Activated CD8-positive, alpha-beta T cell treated with anti-CD3 and anti-CD28 coated beads for 36 hours (primary cell): ENCODE measurements around the gene MANEAL. TPM values are rescaled to one million over a fixed set of nuclear protein-coding genes. Genes with fewer than 3 reads are reported as not detected.

Experiments
- ATAC-seq: fragments of 200-7000 bp; cut with Tn5 transposase; one replicate; pipeline ENCODE4 v1.10.0; 2021; ENCODE audit warnings: mild to moderate bottlenecking, moderate library complexity
- CTCF ChIA-PET: fragments of 350-600 bp; sonication (Branson Sonifier 250); formaldehyde crosslinking; loops from one replicate; lab custom pipeline; 2021; ENCODE audit warnings: antibody characterized with exemption; lab: Charles Lee
- POLR2A ChIA-PET: fragments of 350-600 bp; sonication (Branson Sonifier 250); formaldehyde crosslinking; loops from one replicate; lab custom pipeline; 2021; ENCODE audit warnings: antibody characterized with exemption; lab: Charles Lee
- DNase-seq: peaks from one replicate; pipeline ENCODE4 v3.0.0-alpha.2; 2020
- H3K27ac Mint-ChIP-seq: one replicate; pipeline ENCODE4 v1.8.0; 2021; ENCODE audit warnings: mild to moderate bottlenecking, mixed read lengths
- H3K27me3 Mint-ChIP-seq: one replicate; pipeline ENCODE4 v1.8.0; 2021; ENCODE audit warnings: mixed read lengths
- H3K36me3 Mint-ChIP-seq: one replicate; pipeline ENCODE4 v1.8.0; 2021; ENCODE audit warnings: low read depth, mixed read lengths
- H3K4me1 Mint-ChIP-seq: one replicate; pipeline ENCODE4 v1.8.0; 2021; ENCODE audit warnings: low read depth, mixed read lengths
- H3K4me3 Mint-ChIP-seq: one replicate; pipeline ENCODE4 v1.8.0; 2021; ENCODE audit warnings: mild to moderate bottlenecking, moderate library complexity, mixed read lengths
- H3K9me3 Mint-ChIP-seq: one replicate; pipeline ENCODE4 v1.8.0; 2021; ENCODE audit warnings: mixed read lengths
- CTCF ChIP-seq: fragments of 200-600 bp; IDR thresholded peaks from one replicate; pipeline ENCODE4 v1.8.0; 2022; ENCODE audit warnings: antibody characterized with exemption, mild to moderate bottlenecking
- intact Hi-C: fragments of 100-400 bp; cut with micrococcal nuclease; formaldehyde crosslinking; loops from one replicate; pipeline ENCODE4 v1.10.0; 2022
- total RNA-seq, 2 experiments: library from RNA; stranded (reverse); gene quantifications; one replicate each; pipeline ENCODE4 v1.2.3, GENCODE V29; 2021

The MANEAL gene
- total RNA-seq, 2 experiments from 2014 or later: 1.2 to 1.4 TPM

DNA sequence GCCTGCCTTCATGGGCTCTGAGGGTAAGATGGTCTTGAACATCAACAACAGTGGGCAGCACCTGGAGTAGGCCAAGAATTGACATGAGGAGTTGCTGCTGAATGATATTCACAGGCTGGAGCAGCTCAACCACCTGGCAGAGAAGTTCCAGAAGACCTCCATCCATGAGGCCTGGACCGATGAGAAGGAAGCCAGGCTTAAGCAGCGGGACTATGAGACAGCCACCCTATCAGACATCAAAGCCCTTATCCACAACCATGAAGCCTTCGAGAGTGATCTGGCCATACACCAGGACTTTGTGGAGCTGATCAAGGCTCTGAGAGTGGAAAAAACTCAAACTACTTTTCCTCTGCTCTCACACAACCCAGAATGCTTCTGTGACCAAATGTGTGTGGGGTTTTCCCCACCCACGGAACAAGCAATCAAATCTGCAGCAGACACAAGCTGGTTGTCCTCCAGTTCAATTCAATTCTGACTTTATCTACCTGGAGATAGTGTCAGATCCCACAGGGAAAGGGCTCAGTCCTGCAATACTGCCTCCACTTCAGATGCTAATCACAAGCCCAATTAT, 16.6 kb upstream of the MANEAL start:
- ATAC-seq: peak; percentile 65
- Mint-ChIP-seq H3K4me1 (peaks cover 11% of the 10 kb centered on the region), H3K36me3 (no peaks in the 10 kb centered on the region), H3K4me3 (no peak overlapping the region), H3K27ac (no peak overlapping the region), H3K9me3 (no peaks in the 10 kb centered on the region), H3K27me3 (peaks cover 15% of the 10 kb centered on the region)
- intact Hi-C loops: no loop called here
- DNase-seq: peak; percentile 56
- ChIA-PET POLR2A (interaction anchor here (2.2 kb wide), 1 partner anchor 30 kb away, joined by 7 read pairs; the partner anchor contains the start of genes C1orf122 and YRDC), CTCF (interaction anchor here (0.9 kb wide), 1 partner anchor 173 kb away, joined by 4 read pairs; no protein-coding TSS in a partner anchor)
- TF ChIP-seq CTCF: no peak

GRCh38 chr1:37778654-37779053, 15.0 kb upstream of the MANEAL start:
- H3K27ac Mint-ChIP-seq: no peak overlapping the region
- H3K4me1 Mint-ChIP-seq: peaks cover 11% of the 10 kb centered on the region
- ChIA-PET CTCF (no interaction called here), POLR2A (interaction anchor here (1.1 kb wide), 1 partner anchor 13 kb away, joined by 3 read pairs; no protein-coding TSS in a partner anchor)
- no peaks in the 10 kb centered on the region for H3K9me3 Mint-ChIP-seq
- ATAC-seq (no peak), DNase-seq (no peak)
- H3K4me3 Mint-ChIP-seq: no peak overlapping the region
- TF ChIP-seq CTCF: no peak
- no peaks in the 10 kb centered on the region for H3K36me3 Mint-ChIP-seq
- peaks cover 14% of the 10 kb centered on the region for H3K27me3 Mint-ChIP-seq
- intact Hi-C loops: no loop called here

DNA sequence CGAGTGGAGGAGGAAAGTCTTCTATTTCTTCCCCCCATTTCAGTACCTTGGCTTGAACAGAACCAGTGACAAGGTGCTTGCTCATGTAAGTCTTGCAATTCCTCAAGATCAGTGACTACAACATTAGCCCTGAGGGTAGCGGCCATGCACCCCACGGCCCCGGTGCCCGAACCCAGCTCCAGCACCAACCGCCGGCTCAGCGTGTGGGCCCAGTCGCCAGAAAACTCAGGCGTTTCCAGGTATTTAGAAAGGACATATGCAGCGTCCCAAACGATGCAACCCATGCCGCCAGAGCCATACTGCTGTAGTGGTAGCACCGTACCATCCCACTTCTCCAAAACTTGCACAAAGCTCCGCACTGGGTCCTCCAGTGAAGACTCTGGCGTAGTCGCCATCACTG, 11.2 kb upstream of the MANEAL start:
- Mint-ChIP-seq H3K4me1 (peaks cover 2% of the 10 kb centered on the region), H3K4me3 (no peak overlapping the region), H3K36me3 (no peaks in the 10 kb centered on the region), H3K27me3 (peaks cover 19% of the 10 kb centered on the region), H3K9me3 (no peaks in the 10 kb centered on the region), H3K27ac (no peak overlapping the region)
- ATAC-seq (no peak), DNase-seq (no peak)
- ChIA-PET CTCF (no interaction called here), POLR2A (interaction anchor here (0.9 kb wide), 1 partner anchor 122 kb away, joined by 3 read pairs; no protein-coding TSS in a partner anchor)
- TF ChIP-seq CTCF: no peak
- intact Hi-C loops: no loop called here

DNA sequence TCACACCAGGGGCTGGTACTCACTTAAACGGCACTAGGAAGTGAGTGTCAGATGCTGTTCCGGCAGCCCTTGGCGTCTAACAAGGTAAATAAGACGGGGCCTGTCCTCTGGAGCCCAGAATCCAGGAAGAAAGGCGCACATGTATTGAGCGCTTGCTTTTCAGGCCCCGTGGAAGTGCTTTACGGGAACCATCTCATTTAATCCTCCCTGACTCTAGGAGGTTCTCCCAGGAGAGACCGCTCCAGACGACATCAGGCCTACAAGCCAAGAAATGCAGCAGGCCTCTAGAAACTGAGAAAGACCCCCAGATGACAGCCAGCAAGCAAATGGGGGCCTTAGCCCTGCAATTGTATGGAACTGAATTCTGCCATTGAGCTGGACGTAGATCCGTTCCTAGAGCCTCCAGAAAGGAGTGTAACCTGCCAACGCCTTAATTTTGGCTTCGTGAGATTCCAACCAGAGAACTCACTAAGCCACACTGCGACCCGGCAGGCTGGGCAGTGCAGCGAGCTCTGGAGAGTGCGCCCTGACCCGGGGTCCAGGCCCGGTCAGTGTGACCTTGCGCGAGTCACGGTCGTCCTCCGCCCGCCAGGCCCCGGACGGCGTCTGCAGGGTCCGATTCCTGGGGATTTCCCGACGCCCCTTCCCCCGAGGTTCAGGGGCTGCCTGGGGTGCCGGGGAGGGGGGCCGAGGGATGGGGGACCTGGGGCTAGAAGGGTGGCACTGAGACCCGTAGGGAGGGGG, 532 bp upstream of the MANEAL start:
- no peak for DNase-seq
- no peak for TF ChIP-seq CTCF
- H3K4me3 Mint-ChIP-seq: peak overlapping the region; percentile 36
- ChIA-PET CTCF (no interaction called here), POLR2A (interaction anchor here (0.5 to 0.8 kb wide), 2 partner anchors 19 to 21 kb away, joined by 3 read pairs; no protein-coding TSS in a partner anchor)
- H3K36me3 Mint-ChIP-seq: peaks cover 4% of the 10 kb centered on the region
- no peak for ATAC-seq
- no peaks in the 10 kb centered on the region for H3K9me3 Mint-ChIP-seq
- no peak overlapping the region for H3K27ac Mint-ChIP-seq
- intact Hi-C loops: no loop called here
- peaks cover 25% of the 10 kb centered on the region for H3K27me3 Mint-ChIP-seq
- peaks cover 22% of the 10 kb centered on the region for H3K4me1 Mint-ChIP-seq
